ENCODE measurements around the gene STX7.

STX7 gene

GRCh38 chr6:132411296-132411695, 101.6 kb downstream of the STX7 start:
- no peak for DNase-seq

- DNase-seq = no peak
Measured at GRCh38 chr6:132410830-132411229, 102.1 kb downstream of the STX7 start.

- no peak for DNase-seq
Measured at GRCh38 chr6:132405143-132405915, 107.6 kb downstream of the STX7 start.

- DNase-seq = no peak
Measured at GRCh38 chr6:132404736-132405135, 108.2 kb downstream of the STX7 start.

- DNase-seq = no peak
Measured at GRCh38 chr6:132404330-132404729, 108.6 kb downstream of the STX7 start.

GRCh38 chr6:132401618-132402285, 111.2 kb downstream of the STX7 start:
- DNase-seq = no peak

GRCh38 chr6:132400883-132401617, 111.9 kb downstream of the STX7 start, which contains the start of gene MOXD1:
MOXD1 (minus strand) TSS chr6:132401475; CDS start chr6:132401426, 49 bp downstream.
- no peak for DNase-seq

GRCh38 chr6:132400555-132400882, 112.4 kb downstream of the STX7 start:
- no peak for DNase-seq

GRCh38 chr6:132399376-132400074, 113.4 kb downstream of the STX7 start:
- no peak for DNase-seq
